IPS-18c (cell line): Measurements from ENCODE around the gene RANGAP1.

Experiments used
- H3K4me3 ChIP-seq: 2 replicates; pipeline ENCODE4 v1.7.0; 2013; ENCODE audit warnings: low read depth, mild to moderate bottlenecking, low read length, moderate library complexity; ENCODE audit not compliant: insufficient read depth
- H3K9me3 ChIP-seq: one replicate; pipeline ENCODE4 v1.6.1; 2013; ENCODE audit warnings: mild to moderate bottlenecking, low read length, moderate library complexity; ENCODE audit not compliant: control insufficient read depth, insufficient read depth

Gene RANGAP1

DNA sequence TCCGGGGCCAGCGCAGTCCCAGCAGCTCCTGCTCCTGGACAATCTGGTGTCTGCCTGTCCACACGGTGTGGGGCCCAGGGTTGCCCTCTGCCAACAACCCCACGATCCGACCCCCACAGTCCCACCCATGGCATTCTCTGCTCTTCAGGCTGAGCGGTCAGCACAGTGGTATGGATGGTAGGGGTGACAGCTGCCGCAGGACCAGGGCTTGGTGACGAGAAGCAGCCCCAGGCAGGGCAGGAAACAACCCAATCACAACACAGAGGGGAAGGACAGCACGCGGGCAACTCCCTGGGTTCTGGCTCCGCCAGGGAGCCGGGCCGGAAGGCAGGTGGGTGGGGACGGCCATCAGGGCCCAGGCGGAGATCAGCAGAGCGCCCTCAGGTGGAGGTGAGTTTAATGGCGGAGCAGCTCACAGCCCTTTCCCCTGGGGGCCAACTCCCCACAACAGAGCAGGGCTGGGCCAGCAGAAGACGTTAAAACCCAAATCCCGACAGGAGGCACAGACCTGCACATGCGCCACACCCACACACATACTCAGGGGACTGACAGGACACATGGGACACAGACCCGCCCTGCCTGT, 40.0 kb downstream of the RANGAP1 start:
- H3K9me3 ChIP-seq = no peaks in the 10 kb centered on the region
- H3K4me3 ChIP-seq = no peak overlapping the region

DNA sequence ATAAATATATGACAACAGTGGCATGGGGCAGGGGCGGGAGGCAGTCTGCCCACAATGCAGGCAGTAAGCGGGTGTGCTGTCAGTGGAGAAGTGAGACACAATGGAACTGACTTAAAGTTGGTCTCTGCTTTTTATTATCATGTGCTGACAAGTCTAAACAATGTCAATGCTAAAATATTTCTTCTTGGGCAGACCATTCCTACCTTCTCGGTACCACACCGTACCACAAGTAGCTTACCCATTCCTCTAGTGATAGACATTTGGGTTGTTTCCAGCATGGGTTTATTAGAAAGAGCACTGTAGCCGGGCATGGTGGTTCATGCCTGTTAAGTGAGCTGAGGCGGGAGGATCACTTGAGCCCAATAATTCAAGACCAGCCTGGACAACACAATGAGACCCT, 42.6 kb downstream of the RANGAP1 start:
- Histone ChIP-seq H3K9me3 (no peaks in the 10 kb centered on the region), H3K4me3 (no peak overlapping the region)

DNA sequence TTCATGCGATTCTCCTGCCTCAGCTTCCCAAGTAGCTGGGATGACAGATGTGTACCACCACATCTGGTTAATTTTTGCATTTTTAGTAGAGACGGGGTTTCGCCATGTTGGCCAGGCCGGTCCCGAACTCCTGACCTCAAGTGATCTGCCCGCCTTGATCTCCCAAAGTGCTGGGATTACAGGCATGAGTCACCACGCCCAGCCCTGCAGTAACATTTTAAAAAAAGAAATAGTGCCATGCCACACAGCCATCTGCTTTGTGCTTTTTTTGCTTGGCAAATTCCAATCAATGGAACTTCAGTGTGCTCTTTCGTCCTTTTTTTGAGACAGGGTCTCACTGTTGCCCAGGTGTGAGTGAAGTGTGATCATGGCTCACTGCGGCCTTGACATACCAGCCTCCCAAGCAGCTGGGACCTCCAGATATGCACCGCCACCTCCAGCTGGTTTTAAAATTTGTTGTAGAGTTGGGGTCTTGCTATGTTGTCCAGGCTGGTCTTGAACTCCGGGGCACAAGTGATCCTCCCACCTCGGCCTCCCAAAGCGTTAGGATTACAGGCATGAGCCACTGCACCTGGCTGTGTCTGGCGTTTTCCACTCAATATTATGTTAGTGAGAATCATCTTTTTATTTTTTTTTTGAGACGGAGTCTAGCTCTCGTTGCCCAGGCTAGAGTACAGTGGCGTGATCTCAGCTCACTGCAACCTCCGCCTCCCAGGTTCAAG, 43.4 kb downstream of the RANGAP1 start:
- Histone ChIP-seq H3K4me3 (no peak overlapping the region), H3K9me3 (no peaks in the 10 kb centered on the region)

DNA sequence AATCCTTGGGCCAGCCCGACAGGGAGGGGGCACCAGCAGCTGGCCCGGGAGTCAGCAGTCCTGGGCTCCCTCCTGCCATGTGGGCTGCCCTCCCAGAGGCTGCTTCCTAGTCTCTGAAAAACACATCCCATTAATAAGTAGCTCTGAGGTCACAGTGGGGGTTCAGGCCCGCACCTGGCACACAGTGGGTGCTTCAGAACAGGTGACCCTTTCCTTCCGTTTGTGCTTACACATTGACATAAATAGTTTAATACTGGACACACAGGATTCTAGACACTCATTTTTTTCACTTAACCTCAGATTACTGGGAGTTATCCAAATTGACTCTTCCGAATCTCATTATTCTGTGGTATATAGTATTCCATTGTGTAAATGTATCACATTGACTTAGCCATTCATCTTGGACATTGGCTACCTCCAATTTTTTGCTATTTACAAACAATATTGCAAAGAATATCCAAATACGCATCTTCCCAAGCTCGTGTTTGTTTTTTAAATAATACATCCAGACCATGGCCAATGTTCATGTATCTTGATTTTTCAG, 44.8 kb downstream of the RANGAP1 start:
- Histone ChIP-seq H3K9me3 (no peaks in the 10 kb centered on the region), H3K4me3 (no peak overlapping the region)

DNA sequence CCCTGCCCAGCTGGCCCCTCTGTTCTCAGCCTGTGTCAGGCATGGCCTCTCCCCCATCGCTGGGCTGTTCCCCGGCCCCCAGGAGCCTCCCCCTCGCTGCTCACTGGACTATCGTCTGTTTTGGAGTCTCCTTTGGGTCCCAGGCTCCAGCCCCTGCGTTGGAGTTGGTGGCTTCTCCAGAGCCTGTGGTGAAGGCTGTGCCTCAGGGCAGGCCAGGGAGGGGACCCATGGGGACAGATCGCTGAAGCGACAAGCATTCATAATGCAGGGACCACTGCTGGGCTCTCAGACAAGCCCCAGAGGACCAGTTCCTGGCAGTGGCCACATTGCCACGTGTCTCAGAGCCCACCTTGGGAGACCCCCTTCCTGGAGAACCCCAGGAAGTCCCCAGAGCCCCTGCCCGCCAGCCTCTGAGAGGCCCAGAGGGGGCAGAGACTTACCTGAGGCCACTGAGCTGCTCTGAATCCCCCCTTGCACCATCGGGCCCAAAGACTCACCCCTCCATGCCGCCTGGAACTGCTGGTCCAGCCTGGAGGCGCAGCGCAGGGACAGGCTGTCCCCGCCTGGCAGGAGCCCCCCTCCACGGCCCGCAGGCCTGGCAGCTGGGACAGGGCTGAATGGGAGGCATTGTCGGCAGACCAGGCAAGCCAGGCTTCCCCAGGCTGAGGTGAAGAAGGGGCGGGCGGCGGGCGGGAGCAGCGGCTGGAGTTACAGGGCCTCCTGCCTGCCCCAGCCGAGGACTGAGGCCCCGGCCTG, 45.4 kb downstream of the RANGAP1 start, which contains the start of gene CHADL:
CHADL (minus strand) TSS at position 555 of the 756 bp plus-strand sequence; CDS start at position 505, 50 bp downstream.
- Histone ChIP-seq H3K9me3 (no peaks in the 10 kb centered on the region), H3K4me3 (no peak within 1 kb of the TSS)

DNA sequence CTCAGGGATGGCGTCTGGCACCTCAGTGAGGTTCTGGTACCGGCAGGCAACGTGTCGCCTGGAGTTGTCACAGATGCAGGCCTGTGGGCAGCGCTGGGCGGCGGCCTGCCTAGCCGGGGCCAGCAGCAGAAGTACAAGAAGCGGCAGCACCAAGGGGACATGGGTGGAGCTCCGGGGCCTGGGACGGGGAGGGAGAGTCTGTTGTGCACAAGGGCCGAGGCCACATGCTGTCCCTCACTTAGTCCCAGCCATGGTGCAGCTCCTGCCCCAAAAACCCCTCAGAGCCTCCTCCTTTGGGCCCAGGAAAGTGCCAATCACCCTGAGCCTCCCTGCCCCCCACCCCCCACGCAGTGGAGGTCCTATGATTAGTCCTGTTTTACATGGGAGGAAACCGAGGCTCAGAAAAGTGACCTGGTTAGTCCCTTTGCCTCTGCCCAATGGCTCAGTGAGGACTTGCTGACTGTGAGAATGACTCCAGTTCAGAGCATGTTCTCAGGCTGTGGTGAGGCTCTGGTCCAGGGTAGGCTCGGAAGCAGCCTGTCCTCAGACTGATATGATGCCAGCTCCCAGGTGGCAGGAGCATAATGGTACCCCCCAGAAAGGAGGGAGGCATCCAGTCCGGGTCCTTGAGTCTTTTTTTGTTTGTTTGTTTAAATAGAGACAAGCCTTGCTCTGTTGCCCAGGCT, 46.4 kb downstream of the RANGAP1 start:
- Histone ChIP-seq H3K9me3 (no peaks in the 10 kb centered on the region), H3K4me3 (no peak overlapping the region)

DNA sequence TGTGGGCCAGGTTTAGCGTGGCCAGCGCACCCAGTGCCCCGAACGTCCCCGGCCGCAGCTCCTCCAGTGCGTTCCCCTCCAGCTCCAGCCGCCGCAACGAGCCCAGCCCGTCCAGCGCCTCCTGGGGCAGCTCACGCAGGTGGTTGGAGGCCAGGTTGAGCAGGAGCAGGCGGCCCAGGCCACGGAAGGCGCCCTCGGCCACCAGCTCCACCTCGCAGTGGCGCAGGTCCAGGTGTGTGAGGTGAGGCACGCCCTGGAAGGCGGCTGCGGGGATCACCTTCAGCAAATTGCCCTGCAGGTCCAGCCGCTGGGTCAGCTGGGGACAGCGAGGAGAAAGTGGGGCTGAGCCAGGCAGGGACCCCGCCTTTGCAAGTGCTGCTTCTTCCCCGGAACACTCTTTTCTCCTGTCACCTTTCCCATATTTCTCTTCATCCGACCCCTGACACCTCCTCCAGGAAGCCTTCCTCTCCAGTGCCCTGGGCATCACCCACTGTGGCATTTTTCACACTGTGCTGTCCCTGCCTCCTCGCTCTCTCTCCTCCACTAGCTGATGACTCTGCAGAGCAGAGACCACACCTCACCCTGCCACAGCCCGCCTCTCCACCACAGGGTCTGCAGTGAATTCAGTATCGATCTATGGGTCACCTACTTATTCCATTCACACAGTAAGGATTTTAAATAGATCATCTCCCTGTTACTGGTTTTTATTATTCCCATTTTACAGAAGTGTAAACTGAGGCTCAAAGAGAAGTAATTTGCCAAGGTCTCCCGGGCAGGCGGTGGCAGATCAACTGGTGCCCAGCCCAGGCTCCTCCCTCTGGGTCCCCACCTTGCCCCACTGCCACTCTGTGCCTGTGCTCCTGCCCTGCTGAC, 47.2 kb downstream of the RANGAP1 start:
- Histone ChIP-seq H3K9me3 (no peaks in the 10 kb centered on the region), H3K4me3 (no peak overlapping the region)

DNA sequence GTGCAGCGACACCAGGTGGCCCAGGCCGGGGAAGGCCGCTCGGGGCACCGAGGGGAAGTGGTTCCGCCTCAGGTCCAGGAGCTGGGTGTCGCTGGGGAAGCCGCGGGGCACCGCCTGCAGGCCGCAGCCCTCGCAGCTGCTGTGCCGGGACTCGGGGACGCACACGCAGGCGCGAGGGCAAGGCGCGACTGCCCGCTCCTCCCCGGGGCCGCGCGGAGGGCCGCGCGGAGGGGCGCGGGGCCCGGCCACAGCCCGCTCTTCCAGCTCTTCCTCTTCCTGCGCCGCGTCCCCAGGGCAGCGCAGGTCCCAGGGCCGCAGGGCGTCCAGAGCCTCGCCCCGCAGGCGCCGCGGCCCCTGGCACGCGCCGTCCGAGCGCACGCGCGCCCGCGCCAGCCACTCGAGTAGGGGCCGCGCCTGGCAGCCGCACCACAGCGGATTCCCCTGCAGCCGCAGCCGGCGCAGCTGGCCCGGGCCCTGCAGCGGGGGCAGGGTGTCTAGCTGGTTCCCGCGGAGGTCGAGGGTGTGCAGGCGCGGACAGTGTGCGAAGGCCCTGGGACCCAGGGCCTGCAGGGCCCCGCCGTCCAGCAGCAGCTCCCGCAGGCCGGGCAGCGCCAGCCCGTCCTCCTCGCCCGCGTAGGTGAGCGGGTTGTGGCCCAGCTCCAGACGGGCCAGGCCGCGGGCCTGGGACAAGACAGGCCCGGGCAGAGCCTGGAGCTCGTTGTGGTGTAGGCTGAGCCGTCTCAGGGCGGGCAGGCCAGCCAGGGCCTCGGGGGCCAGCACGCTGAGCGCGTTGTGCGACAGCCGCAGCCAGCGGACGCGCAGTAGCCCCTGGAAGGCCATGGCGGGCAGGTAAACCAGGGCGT, 48.0 kb downstream of the RANGAP1 start:
- peak overlapping the region; percentile 36; the same call in 1 of the 2 replicates for H3K4me3 ChIP-seq
- no peaks in the 10 kb centered on the region for H3K9me3 ChIP-seq

DNA sequence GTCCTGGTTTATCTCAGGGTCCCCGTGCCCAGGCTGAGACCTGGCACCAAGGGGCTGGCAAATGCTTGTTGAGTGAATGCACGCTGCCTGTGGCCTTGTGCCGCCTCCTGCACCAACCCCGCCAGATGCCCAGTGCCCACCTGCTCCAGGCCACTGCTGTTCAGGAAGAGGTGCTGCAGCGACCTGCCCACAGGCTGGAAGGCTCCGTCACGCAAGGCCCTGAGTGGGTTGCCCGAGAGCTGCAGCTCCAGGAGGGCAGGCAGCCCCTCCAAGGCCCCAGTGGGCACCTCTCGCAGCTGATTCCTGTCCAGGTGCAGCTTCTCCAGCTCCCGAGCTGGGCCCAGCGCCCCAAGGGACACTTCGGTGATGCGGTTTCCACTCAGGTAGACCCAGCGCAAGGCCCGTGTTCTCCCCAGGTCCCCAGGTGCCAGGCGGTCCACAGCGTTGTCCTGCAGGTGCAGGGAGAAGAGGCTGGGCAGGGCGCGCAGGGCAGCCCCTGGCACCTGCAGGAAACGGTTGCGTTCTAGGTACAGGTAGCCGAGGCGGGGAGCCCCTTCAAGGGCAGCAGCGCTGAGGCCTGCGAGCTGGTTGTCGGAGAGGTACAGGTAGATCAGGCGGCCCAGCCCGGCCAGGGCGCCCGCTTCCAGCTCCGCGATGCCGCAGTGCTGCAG, 48.8 kb downstream of the RANGAP1 start:
- Histone ChIP-seq H3K9me3 (no peaks in the 10 kb centered on the region), H3K4me3 (peak overlapping the region; percentile 36; the same call in 1 of the 2 replicates)

DNA sequence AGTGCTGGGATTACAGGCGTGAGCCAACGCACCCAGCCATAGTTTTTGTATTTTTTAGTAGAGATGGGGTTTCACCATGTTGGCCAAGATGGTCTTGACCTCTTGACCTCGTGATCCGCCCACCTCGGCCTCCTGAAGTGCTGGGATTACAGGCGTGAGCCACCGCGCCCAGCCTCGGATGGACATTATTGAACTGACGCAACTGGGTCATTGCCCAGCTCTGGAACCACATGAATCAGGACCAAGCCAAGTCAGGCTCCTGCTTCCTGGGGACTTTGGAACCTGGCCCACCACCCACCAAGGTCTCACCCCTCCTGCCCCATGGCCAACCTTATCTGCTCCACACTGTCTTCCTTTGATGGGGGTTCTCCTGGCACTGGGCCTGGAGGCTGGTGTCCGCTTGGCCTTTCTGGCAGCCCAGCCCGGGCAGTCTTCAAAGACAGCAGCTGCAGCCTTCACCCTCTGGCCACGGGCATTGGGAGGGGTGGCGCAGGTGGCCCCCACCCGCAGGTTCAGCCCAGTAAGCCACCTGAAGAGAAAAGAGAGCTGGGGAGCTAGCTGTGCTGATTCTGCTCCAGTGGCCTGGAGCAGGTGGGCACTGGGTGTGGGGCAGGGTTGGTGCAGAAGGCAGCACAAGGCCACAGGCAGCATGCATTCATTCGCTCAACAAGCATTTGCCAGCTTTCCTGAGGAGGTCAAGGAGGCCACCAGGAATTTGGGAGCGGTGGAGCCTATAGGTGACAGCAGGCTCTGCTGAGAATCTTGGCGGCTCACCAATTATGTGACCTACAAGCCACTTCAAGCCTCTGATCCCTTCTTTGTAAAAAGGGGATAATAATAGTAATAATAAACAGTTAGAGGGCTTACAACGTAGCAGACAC, 50.9 kb downstream of the RANGAP1 start:
- H3K4me3 ChIP-seq = no peak overlapping the region

DNA sequence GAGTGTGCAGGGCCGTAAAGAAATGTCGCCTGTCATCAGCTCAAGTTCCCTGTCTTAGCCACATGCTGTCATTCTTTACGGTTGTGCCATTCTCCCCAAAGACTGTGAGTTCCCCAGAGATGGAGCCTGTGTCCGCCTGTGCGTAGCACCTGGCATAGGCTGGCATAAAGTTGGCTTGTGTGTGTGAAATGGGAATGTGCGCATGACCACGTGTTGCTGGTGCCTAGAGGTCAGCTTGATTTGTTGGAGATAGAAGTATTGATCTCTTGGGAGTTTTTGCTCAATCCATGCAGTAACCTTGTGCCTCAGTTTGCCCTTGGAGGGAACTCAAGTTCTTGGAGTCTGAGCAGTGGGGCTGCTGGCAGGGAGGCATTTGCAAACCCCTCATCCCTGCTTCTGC, 54.6 kb downstream of the RANGAP1 start:
- no peaks in the 10 kb centered on the region for H3K9me3 ChIP-seq
- no peak overlapping the region for H3K4me3 ChIP-seq

More for the DNA sequence above, 50.9 kb downstream of the RANGAP1 start:
- no peaks in the 10 kb centered on the region for H3K9me3 ChIP-seq

DNA sequence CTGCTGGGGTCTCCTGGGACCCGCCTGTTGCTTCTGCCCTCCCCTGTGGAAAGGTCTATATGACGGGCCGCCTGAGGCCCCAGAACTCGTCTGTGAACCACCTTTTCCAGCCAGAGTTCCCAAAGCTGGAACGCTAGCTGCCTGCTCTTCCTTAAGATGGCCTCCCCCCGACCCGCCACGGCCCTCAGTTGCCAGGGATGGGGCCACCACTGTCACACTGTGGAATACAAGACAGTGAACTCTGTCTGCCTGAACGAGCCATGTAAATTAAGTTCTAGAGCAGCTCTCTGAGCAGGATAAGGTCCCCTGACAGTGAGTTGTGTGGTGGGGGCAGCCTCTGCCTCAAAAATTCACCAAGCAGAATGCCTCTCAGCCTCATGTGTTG, 55.6 kb downstream of the RANGAP1 start:
- Histone ChIP-seq H3K9me3 (no peaks in the 10 kb centered on the region), H3K4me3 (no peak overlapping the region)

DNA sequence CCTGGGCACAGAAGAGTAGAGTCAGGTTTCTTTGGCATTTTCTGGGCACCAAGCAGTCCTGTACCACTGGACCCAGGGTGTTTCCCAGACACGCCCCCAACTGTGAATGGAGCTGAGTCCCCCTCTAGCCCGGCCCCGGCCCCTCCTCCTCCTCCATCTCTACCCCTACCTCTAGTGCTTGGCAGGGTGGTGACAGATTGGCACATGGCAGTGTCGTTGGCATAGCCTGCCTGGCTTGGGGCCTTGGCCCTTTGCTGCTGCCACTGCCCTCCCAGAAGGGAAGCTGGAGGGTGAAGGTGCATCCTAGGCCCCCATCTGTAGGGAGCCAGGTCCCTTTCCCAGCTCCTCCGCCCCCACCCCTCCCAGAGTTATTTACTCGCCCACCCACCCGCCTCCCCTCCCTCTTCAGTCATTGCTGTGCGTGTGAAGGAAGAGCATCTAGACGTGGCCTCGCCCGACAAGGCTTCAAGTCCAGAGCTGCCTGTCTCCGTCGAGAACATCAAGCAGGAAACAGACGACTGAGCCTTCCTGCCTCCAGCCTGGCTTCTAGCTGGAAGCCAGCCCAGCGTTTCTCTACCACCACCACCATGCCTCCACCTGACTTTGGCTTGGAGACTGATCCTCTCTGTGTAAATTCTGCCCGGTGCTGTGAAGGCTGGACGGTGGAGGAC, 56.1 kb downstream of the RANGAP1 start:
- Histone ChIP-seq H3K4me3 (no peak overlapping the region), H3K9me3 (no peaks in the 10 kb centered on the region)

DNA sequence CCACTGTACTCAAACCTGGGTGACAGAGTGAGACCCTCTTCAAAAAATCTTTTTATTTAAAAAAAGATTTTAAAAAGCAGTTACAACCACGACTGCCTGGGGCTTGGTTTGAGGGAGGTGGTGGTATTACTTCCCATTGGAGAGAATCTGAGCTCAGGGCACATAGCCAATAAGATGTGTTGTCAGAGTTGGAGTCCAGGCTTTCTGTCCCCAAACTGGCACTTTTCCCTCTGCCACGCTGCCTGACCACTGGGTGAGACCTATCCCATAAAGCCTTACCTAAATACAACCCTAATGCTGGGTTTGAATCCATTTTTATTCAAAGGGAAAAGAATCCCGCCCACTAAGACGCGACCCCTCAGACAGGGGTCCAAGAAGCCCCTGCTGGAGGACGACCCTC, 56.8 kb downstream of the RANGAP1 start:
- Histone ChIP-seq H3K4me3 (no peak overlapping the region), H3K9me3 (no peaks in the 10 kb centered on the region)
